ACC112 (cell line): ENCODE results near the gene RGS17.

Experiments used
- H2AFZ ChIP-seq: fragments of 200-600 bp; sonication (generic); one replicate; pipeline ENCODE4 v1.6.0; 2017; ENCODE audit warnings: antibody characterized with exemption, low read length; ENCODE audit not compliant: unreplicated experiment
- H3K27ac ChIP-seq: fragments of 200-600 bp; sonication (generic); 2 replicates; pipeline ENCODE4 v1.5.1; 2014; ENCODE audit warnings: low read depth, mild to moderate bottlenecking, antibody characterized with exemption, low read length, moderate library complexity
- H3K27me3 ChIP-seq: fragments of 200-600 bp; sonication (generic); 2 replicates; pipeline ENCODE4 v1.6.1; 2014; ENCODE audit warnings: mild to moderate bottlenecking, antibody characterized with exemption, low read length, moderate library complexity, mixed read lengths; ENCODE audit not compliant: insufficient read depth
- H3K36me3 ChIP-seq: fragments of 200-600 bp; sonication (generic); 2 replicates; pipeline ENCODE4 v1.6.1; 2016; ENCODE audit warnings: mild to moderate bottlenecking, antibody characterized with exemption, low read length, moderate library complexity, mixed read lengths; ENCODE audit not compliant: insufficient read depth
- H3K4me1 ChIP-seq: fragments of 200-600 bp; sonication (generic); one replicate; pipeline ENCODE4 v1.6.1; 2016; ENCODE audit warnings: low read length, mixed read lengths; ENCODE audit not compliant: insufficient read depth, unreplicated experiment, control insufficient read depth
- H3K4me3 ChIP-seq: fragments of 200-600 bp; sonication (generic); 2 replicates; pipeline ENCODE4 v1.5.1; 2014; ENCODE audit warnings: mild to moderate bottlenecking, low read depth, low read length
- H3K79me2 ChIP-seq: fragments of 200-600 bp; sonication (generic); one replicate; pipeline ENCODE4 v1.6.0; 2016; ENCODE audit warnings: low read length; ENCODE audit not compliant: control insufficient read depth, unreplicated experiment, insufficient read depth

RGS17 gene

DNA sequence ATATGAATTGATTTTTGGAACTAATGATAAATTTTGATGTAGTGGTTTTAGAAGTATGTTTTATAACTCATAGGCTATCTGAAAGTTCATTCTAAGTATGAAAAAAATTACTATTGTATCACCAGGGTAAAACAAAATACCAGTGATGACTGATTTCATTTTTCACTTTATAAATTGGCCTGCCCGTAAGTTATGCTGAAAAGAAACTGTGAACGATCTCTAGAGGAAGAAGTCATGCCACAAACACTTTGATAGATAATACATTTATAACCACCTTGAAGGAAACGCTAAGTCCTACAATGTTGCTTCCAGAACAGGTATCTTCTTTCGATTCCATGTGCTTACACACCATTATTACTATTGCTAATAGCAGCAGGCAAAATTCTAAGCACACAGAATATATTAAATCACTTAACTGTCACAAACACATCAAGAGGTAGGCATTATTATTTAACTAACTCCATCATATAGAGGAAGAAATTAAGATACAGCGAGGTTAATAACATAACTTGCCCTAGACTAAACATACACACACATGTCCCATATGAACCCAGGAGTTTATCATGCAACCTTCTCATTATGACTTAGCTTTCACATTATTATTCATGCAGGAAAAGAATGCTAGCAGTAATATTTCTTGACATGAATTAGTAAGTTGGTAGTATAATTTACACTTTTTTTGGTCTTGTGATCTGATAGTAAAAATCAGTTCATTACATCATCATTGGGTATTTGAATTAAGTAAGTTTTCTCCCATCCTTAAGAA, 44.7 kb downstream of the RGS17 start:
- peaks cover 71% of the 10 kb centered on the region for H3K4me1 ChIP-seq
- peaks cover 9% of the 10 kb centered on the region; the same call in 1 of the 2 replicates for H3K36me3 ChIP-seq
- H2AFZ ChIP-seq = peak overlapping the region; percentile 82
- no peaks in the 10 kb centered on the region for H3K27me3 ChIP-seq
- H3K79me2 ChIP-seq = peaks cover 53% of the 10 kb centered on the region
- H3K4me3 ChIP-seq = peak overlapping the region; percentile 69
- H3K27ac ChIP-seq = peak overlapping the region; percentile 80

DNA sequence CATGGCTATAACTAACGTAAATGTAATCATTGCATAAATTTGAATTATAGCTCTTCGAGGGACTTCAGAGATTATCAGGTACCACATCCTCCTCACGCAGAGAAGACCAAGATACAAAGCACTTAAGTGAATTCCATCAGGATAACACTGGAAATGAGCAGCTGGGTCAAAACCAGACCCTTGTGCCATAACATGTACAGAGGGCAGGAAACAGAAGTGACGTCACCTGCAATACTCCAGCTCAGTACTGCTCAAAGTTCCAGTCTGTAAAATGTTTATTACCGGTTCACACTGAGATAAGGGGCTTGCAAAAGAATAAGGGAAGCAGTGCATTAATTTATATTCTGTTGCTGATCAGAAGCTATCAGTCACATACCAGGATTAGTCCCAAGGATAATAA, 45.8 kb downstream of the RGS17 start:
- Histone ChIP-seq H3K4me3 (peak overlapping the region; percentile 69; the same call in 1 of the 2 replicates), H3K36me3 (peaks cover 9% of the 10 kb centered on the region; the same call in 1 of the 2 replicates), H2AFZ (no peak overlapping the region), H3K79me2 (peaks cover 48% of the 10 kb centered on the region), H3K27ac (peak overlapping the region; percentile 80), H3K27me3 (no peaks in the 10 kb centered on the region), H3K4me1 (peaks cover 64% of the 10 kb centered on the region)

DNA sequence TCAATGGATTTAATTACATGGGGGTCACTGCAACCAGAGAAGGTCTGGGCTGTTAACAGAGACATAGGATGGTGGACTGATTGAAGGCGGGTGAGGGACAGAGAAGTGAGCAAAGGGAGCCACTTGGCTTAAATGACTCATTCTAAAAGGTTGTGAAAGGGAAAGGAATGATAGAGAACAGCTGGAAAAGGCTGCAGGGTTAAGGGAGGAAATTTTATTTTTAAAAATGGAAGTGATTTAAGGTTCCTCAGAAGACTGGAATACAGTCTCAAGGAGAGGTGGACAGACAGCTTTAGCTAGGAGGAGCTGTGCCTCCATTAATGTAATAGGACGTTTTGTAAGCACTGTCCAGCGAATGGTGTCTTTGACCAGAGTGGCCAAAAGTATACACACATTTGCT, 46.7 kb downstream of the RGS17 start:
- peaks cover 56% of the 10 kb centered on the region for H3K4me1 ChIP-seq

DNA sequence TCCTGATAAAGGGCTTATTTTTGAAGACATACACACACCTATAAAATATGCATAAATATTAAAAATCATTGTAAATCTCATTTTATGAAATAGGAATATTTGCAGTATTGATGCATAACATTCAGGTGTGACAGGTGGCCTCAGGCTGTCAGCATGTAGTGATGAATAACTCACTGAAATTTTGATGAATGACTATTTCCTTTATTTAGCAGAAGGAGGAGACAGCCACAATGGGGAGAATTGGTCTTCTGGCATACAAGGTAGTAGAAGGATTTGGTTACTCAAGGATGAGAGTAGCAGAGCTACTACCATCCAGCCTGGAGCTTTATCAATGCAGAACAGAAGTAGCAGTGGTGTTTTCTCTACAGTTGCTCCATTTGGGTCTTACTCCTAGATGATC, 47.2 kb downstream of the RGS17 start:
- H3K27ac ChIP-seq = no peak overlapping the region
- no peak overlapping the region for H2AFZ ChIP-seq
- H3K79me2 ChIP-seq = peaks cover 37% of the 10 kb centered on the region
- no peak overlapping the region for H3K4me3 ChIP-seq
- peaks cover 50% of the 10 kb centered on the region for H3K4me1 ChIP-seq
- H3K27me3 ChIP-seq = no peaks in the 10 kb centered on the region
- peaks cover 9% of the 10 kb centered on the region; the same call in 1 of the 2 replicates for H3K36me3 ChIP-seq

More for the DNA sequence above, 46.7 kb downstream of the RGS17 start:
- Histone ChIP-seq H3K79me2 (peaks cover 41% of the 10 kb centered on the region), H3K36me3 (peaks cover 9% of the 10 kb centered on the region; the same call in 1 of the 2 replicates), H2AFZ (no peak overlapping the region), H3K27me3 (no peaks in the 10 kb centered on the region), H3K4me3 (peak overlapping the region; percentile 18; the same call in 1 of the 2 replicates), H3K27ac (no peak overlapping the region)

DNA sequence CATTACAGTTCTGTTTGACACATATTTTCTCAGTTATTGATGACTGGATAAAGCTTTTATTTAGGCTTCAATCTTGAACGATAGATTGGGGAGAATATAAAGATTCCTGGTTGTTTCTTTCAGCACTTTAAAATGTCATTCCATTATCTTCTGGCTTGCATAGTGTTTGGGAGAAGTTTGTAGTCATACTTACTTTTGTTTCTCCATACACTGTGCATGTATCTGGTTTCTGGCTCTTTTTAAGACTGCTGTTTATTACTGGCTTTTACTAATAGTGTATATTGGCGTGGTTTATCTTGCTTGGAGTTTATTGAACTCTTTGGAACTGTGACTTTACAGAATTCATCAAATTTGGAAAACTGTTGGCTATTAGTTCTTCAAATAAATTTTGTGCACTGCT, 49.2 kb downstream of the RGS17 start:
- Histone ChIP-seq H3K27me3 (no peaks in the 10 kb centered on the region), H3K36me3 (peaks cover 9% of the 10 kb centered on the region; the same call in 1 of the 2 replicates), H3K27ac (no peak overlapping the region), H3K4me1 (peaks cover 31% of the 10 kb centered on the region), H3K4me3 (no peak overlapping the region), H2AFZ (no peak overlapping the region), H3K79me2 (peaks cover 20% of the 10 kb centered on the region)

DNA sequence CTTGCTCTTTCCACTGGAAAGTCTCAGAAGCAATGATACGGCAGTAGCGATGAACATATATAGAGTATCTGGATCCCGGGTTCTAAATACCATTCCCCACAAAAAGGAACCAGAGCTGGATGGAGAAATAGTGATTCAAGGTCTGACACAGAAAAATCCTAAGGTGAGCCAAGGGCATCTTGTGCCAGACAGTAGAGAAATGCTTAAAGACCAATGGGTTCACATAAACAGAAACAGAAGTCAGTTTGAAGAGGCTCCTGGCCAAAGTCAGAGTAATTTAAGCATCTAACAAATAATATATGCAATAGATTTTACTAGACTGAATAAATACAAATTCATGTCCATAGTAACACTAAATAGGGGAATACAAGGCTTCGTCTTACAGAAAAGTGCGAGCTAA, 54.7 kb downstream of the RGS17 start:
- H3K27ac ChIP-seq = no peak overlapping the region
- H3K79me2 ChIP-seq = peaks cover 3% of the 10 kb centered on the region
- H3K4me1 ChIP-seq = no peaks in the 10 kb centered on the region
- no peaks in the 10 kb centered on the region for H3K27me3 ChIP-seq
- no peak overlapping the region for H3K4me3 ChIP-seq
- no peaks in the 10 kb centered on the region for H3K36me3 ChIP-seq
- H2AFZ ChIP-seq = no peak overlapping the region

DNA sequence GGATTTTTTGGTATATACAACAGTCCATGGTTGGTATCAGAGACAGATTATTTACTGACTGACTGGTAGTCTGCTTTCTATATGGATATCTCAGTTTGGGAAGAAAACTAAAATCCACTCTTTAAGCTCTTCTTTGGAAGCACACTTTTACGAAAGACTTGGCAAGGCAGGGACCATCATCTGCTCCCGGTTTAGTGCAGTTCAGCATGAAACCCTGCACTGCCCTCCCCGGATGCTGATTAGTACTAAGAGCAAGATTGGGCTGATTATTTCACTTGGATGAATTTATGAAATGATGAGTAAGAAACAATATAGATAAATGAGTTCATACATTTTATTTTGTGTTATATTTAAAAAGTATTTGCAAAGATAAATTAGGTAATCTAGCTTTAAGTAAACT, 56.3 kb downstream of the RGS17 start:
- Histone ChIP-seq H3K4me1 (no peaks in the 10 kb centered on the region), H3K79me2 (peaks cover 3% of the 10 kb centered on the region), H3K27me3 (no peaks in the 10 kb centered on the region), H2AFZ (no peak overlapping the region), H3K36me3 (no peaks in the 10 kb centered on the region), H3K4me3 (no peak overlapping the region), H3K27ac (no peak overlapping the region)

DNA sequence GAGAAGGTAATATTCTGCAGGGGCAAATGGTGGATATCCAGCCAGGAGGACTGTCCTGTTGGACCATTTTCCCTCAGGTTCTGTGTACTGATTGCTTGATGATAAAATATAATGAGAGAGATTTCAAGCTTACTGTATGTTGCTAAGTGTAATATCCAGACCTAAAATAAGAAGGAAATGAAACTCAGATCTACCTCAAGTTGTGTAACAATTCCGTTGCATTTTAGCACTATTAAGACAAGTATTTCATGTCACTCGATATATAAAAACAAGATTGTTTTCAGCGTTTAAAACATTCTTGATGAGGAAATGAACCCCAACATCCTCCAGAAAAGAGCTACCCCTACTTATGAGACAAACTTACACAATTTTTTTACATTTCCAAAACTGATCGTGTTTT, 57.2 kb downstream of the RGS17 start:
- Histone ChIP-seq H2AFZ (no peak overlapping the region), H3K36me3 (0 out of 2 replicates have a peak, but pooled peaks cover 2% of the 10 kb centered on the region), H3K4me1 (no peaks in the 10 kb centered on the region), H3K4me3 (no peak overlapping the region), H3K27ac (no peak overlapping the region), H3K27me3 (no peaks in the 10 kb centered on the region), H3K79me2 (peaks cover 6% of the 10 kb centered on the region)

DNA sequence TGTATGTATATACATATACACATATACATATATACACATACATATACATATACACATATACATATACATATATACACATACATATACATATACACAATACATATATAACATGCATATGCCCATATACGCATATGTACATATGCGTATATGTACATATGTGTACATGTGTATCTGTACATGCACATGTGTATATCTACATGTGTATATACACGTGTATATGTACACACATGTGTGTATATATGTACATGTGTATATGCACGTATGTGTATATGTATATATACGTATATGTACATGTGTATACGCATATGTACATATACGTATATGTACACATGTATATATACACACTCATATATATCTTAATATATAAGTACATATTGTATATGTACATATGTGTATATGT, 60.3 kb downstream of the RGS17 start:
- Histone ChIP-seq H3K4me3 (no peak overlapping the region), H3K4me1 (no peaks in the 10 kb centered on the region), H3K27me3 (no peaks in the 10 kb centered on the region), H3K79me2 (peaks cover 9% of the 10 kb centered on the region), H2AFZ (no peak overlapping the region), H3K36me3 (0 out of 2 replicates have a peak, but pooled peaks cover 3% of the 10 kb centered on the region), H3K27ac (no peak overlapping the region)

DNA sequence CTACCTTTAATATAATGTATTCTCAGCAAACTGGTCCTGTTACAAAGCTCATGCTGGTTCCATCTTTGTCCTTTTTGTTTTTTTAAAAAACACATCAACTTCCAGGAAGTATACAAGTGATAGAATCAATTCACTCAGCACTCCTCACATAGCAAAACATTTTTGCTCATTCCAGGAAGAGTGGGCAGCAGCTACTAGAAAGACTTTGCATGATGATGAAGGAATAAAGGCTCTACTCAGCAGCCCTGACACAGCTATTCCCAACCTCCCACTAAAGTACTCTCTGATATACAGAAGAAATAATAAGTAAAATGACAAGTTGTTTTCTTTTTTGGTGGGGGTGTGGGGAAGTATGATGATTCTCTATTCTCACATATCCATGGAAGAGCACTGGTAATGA, 61.2 kb downstream of the RGS17 start:
- Histone ChIP-seq H3K4me3 (no peak overlapping the region), H2AFZ (no peak overlapping the region), H3K4me1 (no peaks in the 10 kb centered on the region), H3K27me3 (no peaks in the 10 kb centered on the region), H3K36me3 (0 out of 2 replicates have a peak, but pooled peaks cover 3% of the 10 kb centered on the region), H3K27ac (no peak overlapping the region), H3K79me2 (peaks cover 11% of the 10 kb centered on the region)

DNA sequence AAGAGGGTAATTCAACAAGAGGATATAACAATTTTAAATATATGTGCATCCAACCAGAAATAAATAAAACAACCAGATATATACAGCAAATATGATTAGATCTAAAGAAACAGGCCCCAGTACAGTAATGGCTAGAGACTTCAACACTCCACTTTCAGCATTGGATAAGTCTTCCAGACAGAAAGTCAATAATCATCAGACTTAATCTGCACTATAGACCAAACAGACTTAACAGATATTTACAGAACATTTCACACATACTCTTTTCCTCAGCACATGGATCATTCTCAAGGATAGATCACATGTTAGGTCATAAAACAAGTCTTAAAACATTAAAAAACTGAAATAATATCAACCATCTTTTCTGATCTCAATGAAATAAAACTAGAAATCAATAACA, 65.9 kb downstream of the RGS17 start:
- Histone ChIP-seq H3K27me3 (no peaks in the 10 kb centered on the region), H3K27ac (no peak overlapping the region), H3K79me2 (peaks cover 18% of the 10 kb centered on the region), H3K36me3 (0 out of 2 replicates have a peak, but pooled peaks cover 3% of the 10 kb centered on the region), H3K4me1 (peaks cover under 1% of the 10 kb centered on the region), H2AFZ (no peak overlapping the region), H3K4me3 (no peak overlapping the region)
